Measurements from ENCODE around the gene CACNA1B.

Gene CACNA1B

GRCh38 chr9:137833721-137834613 lies 43.6 kb upstream of the CACNA1B start:
- Histone ChIP-seq H3K79me2 (ENCODE audit: low read length) (no peaks in the 10 kb centered on the region), H3F3A (ENCODE audit: insufficient read depth, low read length) (no peaks in the 10 kb centered on the region), H4K20me1 (ENCODE audit: insufficient read depth, low read length) (no peaks in the 10 kb centered on the region), H3K27ac (ENCODE audit: low read length) (no peak overlapping the region), H3K4me3 (ENCODE audit: low read length) (no peak overlapping the region), H3K9me2 (replicated peaks; ENCODE audit: insufficient read depth, low read length) (no peaks in the 10 kb centered on the region), H3K9ac (ENCODE audit: low read length) (no peak overlapping the region), H3K4me1 (ENCODE audit: low read length) (no peaks in the 10 kb centered on the region), H3K4me2 (ENCODE audit: low read depth, low read length) (no peak overlapping the region), H3K9me3 (replicated peaks; ENCODE audit: insufficient read depth, low read length) (no peaks in the 10 kb centered on the region), H3K36me3 (replicated peaks; ENCODE audit: insufficient read depth, low read length) (no peaks in the 10 kb centered on the region), H2AFZ (ENCODE audit: low read length) (no peak overlapping the region), H3K27me3 (replicated peaks; ENCODE audit: insufficient read depth, low read length) (no peaks in the 10 kb centered on the region)
- DNase-seq = no peak
- TF ChIP-seq EZH2phosphoT487 (IDR thresholded peaks at IDR 0.05; ENCODE audit: low read length) (no peak), CTCF (IDR thresholded peaks at IDR 0.05; ENCODE audit: low read length) (no peak), EZH2 (optimal IDR thresholded peaks at IDR 0.05; ENCODE audit: low read depth, low read length) (no peak)

- Histone ChIP-seq H3K27me3 (replicated peaks; ENCODE audit: insufficient read depth, low read length) (no peaks in the 10 kb centered on the region), H2AFZ (ENCODE audit: low read length) (no peak overlapping the region), H3K9me2 (replicated peaks; ENCODE audit: insufficient read depth, low read length) (no peaks in the 10 kb centered on the region), H3K9me3 (replicated peaks; ENCODE audit: insufficient read depth, low read length) (no peaks in the 10 kb centered on the region), H3K4me2 (ENCODE audit: low read depth, low read length) (no peak overlapping the region), H4K20me1 (ENCODE audit: insufficient read depth, low read length) (no peaks in the 10 kb centered on the region), H3K27ac (ENCODE audit: low read length) (no peak overlapping the region), H3F3A (ENCODE audit: insufficient read depth, low read length) (no peaks in the 10 kb centered on the region), H3K9ac (ENCODE audit: low read length) (no peak overlapping the region), H3K4me3 (ENCODE audit: low read length) (no peak overlapping the region), H3K36me3 (replicated peaks; ENCODE audit: insufficient read depth, low read length) (no peaks in the 10 kb centered on the region), H3K4me1 (ENCODE audit: low read length) (no peaks in the 10 kb centered on the region), H3K79me2 (ENCODE audit: low read length) (no peaks in the 10 kb centered on the region)
- DNase-seq = no peak
- TF ChIP-seq EZH2phosphoT487 (IDR thresholded peaks at IDR 0.05; ENCODE audit: low read length) (no peak), CTCF (IDR thresholded peaks at IDR 0.05; ENCODE audit: low read length) (no peak), EZH2 (optimal IDR thresholded peaks at IDR 0.05; ENCODE audit: low read depth, low read length) (no peak)
These were observed 42.6 kb upstream of the CACNA1B start for GRCh38 chr9:137834846-137835546.

- DNase-seq = no peak
- no peaks in the 10 kb centered on the region for H3K36me3 ChIP-seq (replicated peaks; ENCODE audit: insufficient read depth, low read length)
- TF ChIP-seq EZH2phosphoT487 (IDR thresholded peaks at IDR 0.05; ENCODE audit: low read length) = no peak
- TF ChIP-seq CTCF (IDR thresholded peaks at IDR 0.05; ENCODE audit: low read length) = no peak
These were observed 41.3 kb upstream of the CACNA1B start for GRCh38 chr9:137836151-137836830.

More at GRCh38 chr9:137836151-137836830, 41.3 kb upstream of the CACNA1B start:
- H2AFZ ChIP-seq (ENCODE audit: low read length) = no peak overlapping the region
- no peaks in the 10 kb centered on the region for H4K20me1 ChIP-seq (ENCODE audit: insufficient read depth, low read length)
- H3K79me2 ChIP-seq (ENCODE audit: low read length) = no peaks in the 10 kb centered on the region
- H3K9me2 ChIP-seq (replicated peaks; ENCODE audit: insufficient read depth, low read length) = no peaks in the 10 kb centered on the region
- no peaks in the 10 kb centered on the region for H3K9me3 ChIP-seq (replicated peaks; ENCODE audit: insufficient read depth, low read length)
- no peak overlapping the region for H3K4me2 ChIP-seq (ENCODE audit: low read depth, low read length)
- no peak overlapping the region for H3K4me3 ChIP-seq (ENCODE audit: low read length)
- H3K4me1 ChIP-seq (ENCODE audit: low read length) = no peaks in the 10 kb centered on the region
- no peak overlapping the region for H3K9ac ChIP-seq (ENCODE audit: low read length)
- H3K27ac ChIP-seq (ENCODE audit: low read length) = no peak overlapping the region
- H3K27me3 ChIP-seq (replicated peaks; ENCODE audit: insufficient read depth, low read length) = no peaks in the 10 kb centered on the region
- no peaks in the 10 kb centered on the region for H3F3A ChIP-seq (ENCODE audit: insufficient read depth, low read length)
